Measurements from ENCODE around the gene SUSD1.

Gene SUSD1

DNA sequence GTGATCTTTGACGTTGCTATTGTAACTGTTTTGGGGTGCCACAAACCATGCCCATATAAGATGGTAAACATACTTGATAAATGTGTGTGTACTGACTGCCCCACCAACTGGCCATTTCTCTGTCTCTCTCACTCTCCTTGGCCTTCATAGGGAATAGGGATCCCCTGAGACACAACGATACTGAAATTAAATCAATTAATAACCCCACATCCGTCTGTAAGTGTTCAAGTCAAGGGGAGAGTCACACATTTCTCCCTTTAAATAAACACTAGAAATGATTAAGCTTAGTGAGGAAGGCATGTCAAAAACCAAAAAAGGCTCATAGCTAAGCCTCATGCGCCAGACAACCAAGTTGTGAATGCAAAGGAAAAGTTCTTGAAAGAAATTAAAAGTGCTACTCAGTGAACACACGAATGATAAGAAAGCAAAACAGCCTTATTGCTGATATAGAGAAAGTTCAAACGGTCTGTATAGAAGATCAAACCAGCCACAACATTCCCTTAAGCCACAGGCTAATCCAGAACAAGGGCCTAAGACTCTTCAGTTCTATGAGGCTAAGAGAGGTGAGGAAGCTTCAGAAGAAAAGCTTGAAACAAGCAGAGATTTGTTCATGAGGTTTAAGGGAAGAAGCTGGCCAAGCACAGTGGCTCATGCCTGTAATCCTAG is 167.4 kb downstream of the SUSD1 start:
- DNase-seq = no peak

DNA sequence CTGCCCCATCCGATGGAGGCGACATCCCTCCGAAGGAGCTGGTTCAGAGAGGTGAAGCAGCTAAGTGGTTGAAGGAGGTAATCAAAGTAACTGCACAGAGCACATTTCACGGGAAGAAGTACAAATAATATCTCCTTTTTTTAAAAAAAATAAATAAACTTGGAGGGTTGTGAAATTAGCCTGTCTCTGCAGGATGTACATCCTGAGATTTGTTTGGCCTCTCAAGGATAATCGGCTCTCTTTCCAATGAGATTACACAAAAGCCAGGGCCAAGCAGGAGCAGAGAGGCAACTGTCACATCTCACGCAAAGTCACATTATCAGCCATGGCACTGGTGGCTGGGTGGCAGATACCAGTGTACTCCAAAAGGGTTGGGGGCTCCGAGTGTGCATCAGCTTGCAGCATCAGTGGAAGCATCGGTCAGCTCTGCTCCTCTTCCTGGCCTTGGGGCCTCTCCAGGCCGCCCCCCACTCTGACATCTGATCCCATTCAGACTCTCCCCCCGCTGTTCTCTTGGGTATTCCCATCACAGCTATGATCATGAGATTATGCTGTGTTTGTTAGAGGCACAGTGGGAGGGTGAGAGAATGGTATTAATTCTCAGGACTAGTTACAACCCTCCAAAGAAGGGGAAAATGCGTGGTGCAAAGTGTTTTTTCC is 168.6 kb downstream of the SUSD1 start:
- DNase-seq = no peak

GRCh38 chr9:112005939-112006338 is 169.2 kb downstream of the SUSD1 start:
- DNase-seq = no peak

DNA sequence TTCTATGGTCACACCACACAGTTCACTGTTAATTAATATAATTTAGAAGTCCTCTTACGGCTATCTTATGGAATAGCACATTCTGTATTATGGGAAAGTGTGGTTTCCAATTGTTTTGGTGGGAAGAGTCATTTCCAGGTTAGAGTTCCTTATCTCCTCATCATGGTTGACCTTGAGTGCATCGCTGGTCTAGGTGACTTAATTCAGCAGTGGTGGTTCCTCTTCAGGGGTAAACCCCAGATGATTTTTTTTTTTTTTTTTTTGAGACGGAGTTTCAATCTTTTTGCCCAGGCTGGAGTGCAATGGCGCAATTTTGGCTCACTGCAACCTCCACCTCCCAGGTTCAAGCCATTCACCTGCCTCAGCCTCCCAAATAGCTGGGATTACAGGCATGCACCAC is 171.6 kb downstream of the SUSD1 start:
- no peak for DNase-seq

GRCh38 chr9:112002847-112003457 is 172.1 kb downstream of the SUSD1 start:
- no peak for DNase-seq

- DNase-seq = peak; percentile 54
These were observed 172.8 kb downstream of the SUSD1 start for GRCh38 chr9:112002131-112002846.

DNA sequence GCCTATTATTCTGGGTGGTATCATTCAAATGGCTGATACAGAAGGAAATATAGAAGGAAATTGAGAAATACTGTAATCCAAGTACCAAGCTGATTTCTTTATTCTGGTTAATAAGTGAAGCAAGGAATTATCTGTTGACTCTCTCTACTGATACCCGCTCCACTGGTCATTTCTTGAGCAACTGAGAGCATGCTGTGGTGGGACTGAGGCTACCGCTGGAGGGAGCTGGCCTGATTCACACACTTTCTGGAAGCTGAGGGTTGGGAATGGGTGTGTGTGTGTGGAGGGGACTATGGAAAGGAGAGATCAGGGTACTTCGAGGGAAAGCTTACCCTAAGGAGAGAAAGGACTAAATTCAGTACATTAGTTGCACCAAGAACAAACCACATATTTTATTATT is 174.4 kb downstream of the SUSD1 start:
- DNase-seq = no peak

- DNase-seq = no peak
These were observed 175.8 kb downstream of the SUSD1 start for GRCh38 chr9:111999319-111999718.

- DNase-seq = no peak
These were observed 177.3 kb downstream of the SUSD1 start for GRCh38 chr9:111997831-111998230.

GRCh38 chr9:111994831-111995458 is 180.2 kb downstream of the SUSD1 start:
- no peak for DNase-seq

- no peak for DNase-seq
These were observed 181.8 kb downstream of the SUSD1 start for GRCh38 chr9:111993319-111993718.

DNA sequence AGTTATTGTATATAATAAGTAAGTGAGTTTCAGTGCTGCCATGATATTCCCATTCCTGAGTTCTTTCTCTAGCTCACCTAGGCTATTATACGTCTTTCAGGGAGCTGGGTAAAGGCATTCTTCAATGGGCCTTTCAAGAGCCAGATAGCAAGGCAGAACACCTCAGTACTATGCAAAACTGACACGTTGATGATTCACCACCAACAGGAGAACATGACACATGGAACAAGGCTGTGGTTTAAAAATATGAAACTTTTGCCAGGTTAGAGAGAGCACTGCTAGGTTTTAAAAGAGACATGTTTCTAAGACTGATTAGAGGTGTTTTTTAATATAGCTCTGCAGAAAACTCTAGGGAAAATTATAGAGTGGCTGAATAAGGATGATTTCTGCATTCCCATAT is 182.6 kb downstream of the SUSD1 start:
- DNase-seq = no peak

DNA sequence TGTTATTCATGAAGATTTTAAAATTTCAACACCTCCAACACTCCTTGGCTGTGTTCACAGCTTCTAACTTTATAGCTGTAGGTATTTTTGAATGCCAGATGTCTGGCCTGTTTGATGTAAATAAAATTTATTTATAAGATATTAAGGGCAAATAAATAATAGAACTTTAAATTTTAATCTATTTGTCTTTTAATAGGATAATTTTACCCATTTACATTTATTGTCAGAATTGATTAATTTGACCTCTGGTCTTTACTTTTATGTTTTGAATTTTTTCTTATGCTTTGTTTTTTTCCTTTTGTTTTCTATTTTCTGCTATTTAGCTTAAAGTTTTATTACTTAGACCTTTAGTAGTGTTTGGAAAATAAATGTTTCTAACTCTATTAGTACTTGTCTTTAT is 183.9 kb downstream of the SUSD1 start:
- no peak for DNase-seq

Data from CD4-positive, alpha-beta T cell treated with Interleukin-17A for 4 hours (primary cell).